ENCODE measurements around the gene ZNF740. TPM values are rescaled to one million over a fixed set of nuclear protein-coding genes. Genes with fewer than 3 reads are reported as not detected.
"Not testable (repeated sequence)": the region's sequence is repeated elsewhere in the genome, so short reads cannot be mapped to it uniquely, and the experiment has no call there.

The ZNF740 gene
- total RNA-seq, 1 donor from 2014 or later, result 31.6 TPM

DNA sequence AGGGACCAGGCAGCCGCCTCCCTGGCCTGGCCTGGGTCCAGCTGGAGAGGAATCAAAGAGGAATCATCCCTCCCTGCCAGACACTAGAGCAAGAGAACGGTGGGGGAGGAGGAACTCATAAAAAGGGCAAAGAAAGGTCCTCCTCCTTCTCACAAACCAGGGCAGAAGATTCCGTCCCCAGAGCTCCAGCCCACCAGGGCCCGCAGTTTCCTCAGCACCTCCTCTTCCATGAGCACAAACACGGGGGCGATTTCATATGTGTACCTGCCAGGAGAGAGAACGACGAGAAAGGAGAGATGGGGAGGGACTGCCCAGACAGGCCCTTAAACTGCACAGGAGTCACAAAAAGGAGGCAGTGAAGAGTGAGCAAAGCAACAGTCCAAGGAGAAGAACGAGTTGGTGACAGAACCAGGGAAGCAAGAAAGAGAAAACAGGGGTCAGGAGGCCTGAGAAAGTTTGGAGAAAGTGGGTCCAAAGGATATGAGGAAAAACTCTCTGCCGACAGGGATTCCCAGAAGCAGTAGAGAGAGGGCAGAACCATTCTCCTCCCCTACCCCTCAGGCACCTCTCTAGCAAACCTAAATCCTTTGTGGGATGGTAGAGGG, 8.7 kb upstream of the ZNF740 start:
- peak; percentile 13 for ATAC-seq

GRCh38 chr12:53172352-53172751, 8.2 kb upstream of the ZNF740 start:
- intact Hi-C loops (cut with micrococcal nuclease), result no loop called here
- no peak for DNase-seq
- ATAC-seq, result no peak

More for the DNA sequence above, 8.7 kb upstream of the ZNF740 start:
- intact Hi-C loops (cut with micrococcal nuclease), result no loop called here
- no peak for DNase-seq

GRCh38 chr12:53173085-53173715, 7.3 kb upstream of the ZNF740 start:
- ATAC-seq (no peak), DNase-seq (no peak)
- intact Hi-C loops (cut with micrococcal nuclease), result no loop called here

- no peak for ATAC-seq
- intact Hi-C loops (cut with micrococcal nuclease), result no loop called here
- no peak for DNase-seq
Measured at GRCh38 chr12:53174881-53175491, 5.5 kb upstream of the ZNF740 start.

DNA sequence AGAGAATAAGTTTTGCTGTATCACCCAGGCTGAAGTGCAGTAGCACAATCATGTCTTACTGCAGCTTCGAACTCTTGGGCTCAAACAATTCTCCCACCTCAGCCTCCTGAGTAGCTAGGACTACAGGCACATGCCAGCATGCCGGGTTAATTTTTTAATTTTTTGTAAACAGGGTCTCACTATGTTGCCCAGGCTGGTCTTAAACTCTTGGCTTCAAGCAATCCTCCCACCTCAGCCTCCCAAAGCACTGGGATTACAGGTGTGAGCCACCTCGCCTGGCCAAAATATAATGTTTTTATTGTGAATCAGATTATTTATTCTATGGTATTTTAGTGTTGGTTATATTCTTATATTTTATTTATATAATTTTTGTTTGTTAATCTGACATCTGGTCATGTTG, 3.8 kb upstream of the ZNF740 start:
- DNase-seq, result no peak
- ATAC-seq, result no peak
- intact Hi-C loops (cut with micrococcal nuclease), result no loop called here

GRCh38 chr12:53177447-53177846, 3.1 kb upstream of the ZNF740 start:
- intact Hi-C loops (cut with micrococcal nuclease); ATAC-seq; DNase-seq: not testable (repeated sequence)

DNA sequence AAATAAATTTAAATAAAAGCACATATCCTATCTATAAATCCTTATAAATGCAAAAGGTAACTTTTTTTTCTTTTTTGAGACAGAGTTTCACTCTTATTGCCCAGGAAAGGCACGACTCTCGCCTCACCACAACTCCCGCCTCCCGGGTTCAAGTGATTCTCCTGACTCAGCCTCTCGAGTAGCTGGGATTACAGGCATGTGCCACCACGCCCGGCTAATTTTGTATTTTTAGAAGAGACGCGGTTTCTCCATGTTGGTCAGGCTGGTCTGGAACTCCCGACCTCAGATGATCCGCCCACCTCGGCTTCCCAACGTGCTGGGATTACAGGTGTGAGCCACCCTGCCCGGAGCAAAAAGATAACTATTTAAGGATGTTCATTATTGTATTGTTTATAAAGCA, 1.7 kb upstream of the ZNF740 start:
- ATAC-seq; DNase-seq; intact Hi-C loops (cut with micrococcal nuclease): not testable (repeated sequence)

- intact Hi-C loops (cut with micrococcal nuclease), result no loop called here
- peak; percentile 33 for ATAC-seq
- DNase-seq, result no peak
Measured at GRCh38 chr12:53179687-53180219, 769 bp upstream of the ZNF740 start.

GRCh38 chr12:53180931-53181645, 566 bp downstream of the ZNF740 start:
- ATAC-seq (peak; percentile 83), DNase-seq (peak; percentile 89)
- intact Hi-C loops (cut with micrococcal nuclease), result no loop called here

GRCh38 chr12:53181935-53182334, 1.4 kb downstream of the ZNF740 start:
- intact Hi-C loops (cut with micrococcal nuclease), result no loop called here

DNA sequence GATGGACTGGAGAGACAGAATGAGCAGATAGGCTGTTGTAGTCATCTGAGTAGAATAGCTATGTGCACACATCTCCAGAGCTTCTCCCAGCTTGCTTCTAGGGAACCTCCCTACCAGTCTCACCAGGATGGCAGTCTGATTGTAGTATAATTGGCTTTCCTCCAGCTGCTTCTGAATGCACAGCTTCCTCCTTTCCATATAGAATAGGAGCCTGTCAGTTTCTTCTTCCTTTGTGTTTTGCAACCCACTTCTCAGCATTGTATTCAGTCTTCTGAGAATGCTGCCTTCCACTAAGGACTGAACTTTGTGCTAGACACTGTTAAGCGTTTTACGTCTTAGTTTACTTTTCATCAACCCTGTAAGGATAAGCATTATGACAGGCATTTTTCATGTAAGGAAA, 2.4 kb downstream of the ZNF740 start:
- intact Hi-C loops (cut with micrococcal nuclease), result no loop called here
- no peak for ATAC-seq
- no peak for DNase-seq

More at GRCh38 chr12:53181935-53182334, 1.4 kb downstream of the ZNF740 start:
- DNase-seq (no peak), ATAC-seq (no peak)

GRCh38 chr12:53184828-53185227, 4.3 kb downstream of the ZNF740 start:
- no peak for DNase-seq
- intact Hi-C loops (cut with micrococcal nuclease), result no loop called here
- no peak for ATAC-seq

DNA sequence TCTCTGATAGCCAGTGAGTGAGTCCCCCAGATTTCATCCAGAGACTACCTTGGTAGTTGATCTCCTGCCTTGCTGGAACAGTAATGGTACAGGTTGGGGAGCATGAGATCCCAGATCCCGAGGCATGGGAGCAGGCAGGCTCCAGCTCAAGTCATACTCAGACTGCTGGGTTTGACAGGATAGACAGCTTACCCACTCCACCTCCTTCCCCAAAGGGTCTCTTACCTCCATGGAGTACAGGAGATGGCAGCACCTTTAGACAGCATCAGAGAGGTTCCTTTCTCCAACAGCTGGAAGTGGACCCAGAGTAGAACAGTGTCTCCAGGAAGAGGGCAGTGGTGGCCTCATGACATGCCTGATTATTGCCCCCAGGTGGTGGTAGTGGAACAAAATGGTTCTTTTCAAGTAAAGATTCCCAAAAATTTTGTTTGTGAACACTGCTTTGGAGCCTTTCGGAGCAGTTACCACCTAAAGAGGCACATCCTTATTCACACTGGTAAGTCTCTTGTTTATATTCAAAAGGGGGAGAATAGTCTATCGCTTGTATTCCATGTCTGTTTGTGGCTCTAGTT, 5.1 kb downstream of the ZNF740 start:
- DNase-seq (no peak), ATAC-seq (no peak)
- intact Hi-C loops (cut with micrococcal nuclease), result no loop called here

DNA sequence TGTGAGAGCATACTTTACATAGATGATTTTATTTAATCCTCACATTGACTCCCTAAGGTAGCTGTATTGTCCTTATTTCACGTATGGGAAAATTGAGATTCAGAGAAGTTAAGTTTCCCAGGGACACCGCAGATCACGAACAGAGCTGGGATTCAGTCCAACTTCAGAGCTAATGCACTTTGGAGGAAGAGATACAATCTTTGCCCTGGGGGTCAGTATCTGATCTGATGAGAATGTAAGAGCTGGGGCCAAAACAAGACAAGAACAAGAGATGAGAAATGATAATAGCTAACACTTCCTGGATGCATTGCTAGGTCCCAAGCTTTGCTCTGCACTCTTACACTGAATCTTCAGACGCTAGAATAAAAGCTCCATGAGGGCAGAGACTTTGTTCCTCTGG, 6.2 kb downstream of the ZNF740 start:
- no peak for ATAC-seq
- DNase-seq, result no peak
- intact Hi-C loops (cut with micrococcal nuclease), result no loop called here

GRCh38 chr12:53187145-53187899, 6.8 kb downstream of the ZNF740 start:
- ATAC-seq (no peak), DNase-seq (no peak)
- intact Hi-C loops (cut with micrococcal nuclease), result no loop called here

GRCh38 chr12:53190108-53190729, 9.7 kb downstream of the ZNF740 start:
- intact Hi-C loops (cut with micrococcal nuclease), result loop anchor here (10.0 kb wide), 1 partner anchor 125 kb away; no protein-coding TSS in a partner anchor

DNA sequence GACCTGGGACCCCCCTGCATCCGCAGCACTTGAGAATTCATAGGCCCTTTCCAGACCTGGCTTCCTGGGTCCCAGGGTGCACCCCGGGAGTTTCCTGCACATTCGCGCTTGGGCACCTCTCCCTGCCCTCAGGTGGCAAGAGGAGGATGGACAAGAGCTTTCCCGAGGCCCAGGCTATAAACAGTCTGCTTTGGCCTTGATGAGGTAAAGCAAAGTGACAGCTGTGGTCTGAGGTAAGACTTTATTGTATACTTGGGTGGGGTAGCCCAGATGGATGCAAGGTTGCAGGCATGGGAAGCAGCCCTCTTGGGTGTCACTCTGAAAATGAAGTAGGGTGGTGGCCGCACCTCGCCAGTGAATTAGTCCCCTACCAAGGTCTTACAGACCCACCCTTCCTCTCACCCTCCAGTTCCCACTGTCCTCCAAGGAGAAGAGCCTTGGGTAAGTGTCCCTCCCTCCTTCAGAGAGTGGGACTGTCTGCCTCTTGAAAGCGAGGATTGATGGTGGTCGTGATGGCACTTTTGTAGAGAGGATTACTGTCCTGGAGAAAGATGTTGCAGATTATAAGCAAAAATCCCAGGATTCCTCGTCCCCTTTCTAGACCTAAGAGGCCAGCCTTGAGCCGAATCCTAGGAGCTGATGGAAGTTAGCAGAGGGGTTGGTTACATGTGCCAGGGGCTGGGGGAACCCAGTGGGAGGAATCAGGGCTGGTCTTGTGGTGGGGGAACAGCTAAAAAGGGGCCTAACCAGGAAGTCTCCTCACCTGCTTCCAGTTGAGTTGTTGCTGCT, 10.8 kb downstream of the ZNF740 start:
- ATAC-seq (no peak), DNase-seq (no peak)
- intact Hi-C loops (cut with micrococcal nuclease), result loop anchor here (10.0 kb wide), 1 partner anchor 126 kb away; no protein-coding TSS in a partner anchor

More at GRCh38 chr12:53190108-53190729, 9.7 kb downstream of the ZNF740 start:
- DNase-seq (peak; percentile 79), ATAC-seq (peak; percentile 78)

All from left ventricle myocardium superior (tissue), 1 donor.